ENCODE measurements around the gene GRIPAP1.
"Not testable (repeated sequence)": the region's sequence is repeated elsewhere in the genome, so short reads cannot be mapped to it uniquely, and the experiment has no call there.

DNA sequence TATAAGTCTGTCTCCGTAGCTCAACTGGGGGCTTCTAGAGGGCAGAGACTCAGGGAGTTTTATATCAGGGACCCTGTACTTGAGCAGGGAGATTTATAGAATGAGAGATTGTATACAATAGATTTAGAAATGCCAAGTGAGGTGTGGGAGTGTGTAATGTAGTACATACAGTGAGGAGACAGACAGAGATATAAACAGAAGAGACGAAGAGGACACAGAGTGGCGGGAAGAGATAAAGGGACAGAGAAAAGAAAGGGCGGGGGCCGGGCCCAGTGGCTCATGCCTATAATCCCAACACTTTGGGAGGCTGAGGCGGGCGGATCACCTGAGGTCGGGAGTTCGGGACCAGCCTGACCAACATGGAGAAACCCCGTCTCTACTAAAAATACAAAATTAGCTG, 21.7 kb downstream of the GRIPAP1 start:
- TF ChIP-seq, protein P1, sequence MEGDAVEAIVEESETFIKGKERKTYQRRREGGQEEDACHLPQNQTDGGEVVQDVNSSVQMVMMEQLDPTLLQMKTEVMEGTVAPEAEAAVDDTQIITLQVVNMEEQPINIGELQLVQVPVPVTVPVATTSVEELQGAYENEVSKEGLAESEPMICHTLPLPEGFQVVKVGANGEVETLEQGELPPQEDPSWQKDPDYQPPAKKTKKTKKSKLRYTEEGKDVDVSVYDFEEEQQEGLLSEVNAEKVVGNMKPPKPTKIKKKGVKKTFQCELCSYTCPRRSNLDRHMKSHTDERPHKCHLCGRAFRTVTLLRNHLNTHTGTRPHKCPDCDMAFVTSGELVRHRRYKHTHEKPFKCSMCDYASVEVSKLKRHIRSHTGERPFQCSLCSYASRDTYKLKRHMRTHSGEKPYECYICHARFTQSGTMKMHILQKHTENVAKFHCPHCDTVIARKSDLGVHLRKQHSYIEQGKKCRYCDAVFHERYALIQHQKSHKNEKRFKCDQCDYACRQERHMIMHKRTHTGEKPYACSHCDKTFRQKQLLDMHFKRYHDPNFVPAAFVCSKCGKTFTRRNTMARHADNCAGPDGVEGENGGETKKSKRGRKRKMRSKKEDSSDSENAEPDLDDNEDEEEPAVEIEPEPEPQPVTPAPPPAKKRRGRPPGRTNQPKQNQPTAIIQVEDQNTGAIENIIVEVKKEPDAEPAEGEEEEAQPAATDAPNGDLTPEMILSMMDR (IDR thresholded peaks at IDR 0.05) = not testable (repeated sequence)
- not testable (repeated sequence) for TF ChIP-seq POLR2A (IDR thresholded peaks at IDR 0.05)
